ENCODE data around the gene RORC.
"Not testable (repeated sequence)": the region's sequence is repeated elsewhere in the genome, so short reads cannot be mapped to it uniquely, and the experiment has no call there.

RORC gene

GRCh38 chr1:151806170-151806569 lies 25.4 kb downstream of the RORC start:
- DNase-seq (ENCODE audit: low read depth in 2 of 2, low spot score in 1 of 2) = no peak

- no peak for DNase-seq (ENCODE audit: low read depth in 2 of 2, low spot score in 1 of 2)
Observed at GRCh38 chr1:151805066-151805820, 26.4 kb downstream of the RORC start, which contains the start of gene LINGO4. TSS of gene LINGO4 (minus strand) at chr1:151805419. CDS start at chr1:151802704, 2,715 bp downstream.

GRCh38 chr1:151803915-151804314 lies 27.7 kb downstream of the RORC start:
- DNase-seq (ENCODE audit: low read depth in 2 of 2, low spot score in 1 of 2) = no peak

- DNase-seq (ENCODE audit: low read depth in 2 of 2, low spot score in 1 of 2) = no peak
Observed at GRCh38 chr1:151803164-151803563, 28.4 kb downstream of the RORC start.

DNA sequence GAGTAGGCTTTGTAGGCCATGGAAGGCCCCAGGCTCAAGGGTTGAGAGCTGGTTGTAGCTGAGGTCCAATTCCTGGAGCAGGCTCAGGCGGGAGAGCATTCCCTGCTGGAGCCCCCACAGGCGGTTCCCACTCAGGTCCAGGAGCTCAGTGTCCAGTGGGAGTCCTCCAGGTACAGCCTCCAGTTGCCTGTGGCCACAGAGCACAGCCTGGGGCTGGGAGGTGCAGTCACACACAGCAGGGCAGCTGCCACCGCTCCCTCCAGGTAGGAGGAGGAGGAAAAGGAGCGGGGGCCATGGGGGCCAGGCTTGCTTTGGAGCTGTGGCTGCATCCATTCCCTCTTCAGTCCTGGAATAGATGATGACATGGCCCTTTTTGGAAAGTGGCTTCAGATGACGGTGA lies 29.2 kb downstream of the RORC start:
- DNase-seq (ENCODE audit: low read depth in 2 of 2, low spot score in 1 of 2) = no peak

- DNase-seq (ENCODE audit: low read depth in 2 of 2, low spot score in 1 of 2) = no peak
Observed at GRCh38 chr1:151801846-151802245, 29.8 kb downstream of the RORC start.

- DNase-seq (ENCODE audit: low read depth in 2 of 2, low spot score in 1 of 2) = no peak
Observed at GRCh38 chr1:151801310-151801820, 30.2 kb downstream of the RORC start.

DNA sequence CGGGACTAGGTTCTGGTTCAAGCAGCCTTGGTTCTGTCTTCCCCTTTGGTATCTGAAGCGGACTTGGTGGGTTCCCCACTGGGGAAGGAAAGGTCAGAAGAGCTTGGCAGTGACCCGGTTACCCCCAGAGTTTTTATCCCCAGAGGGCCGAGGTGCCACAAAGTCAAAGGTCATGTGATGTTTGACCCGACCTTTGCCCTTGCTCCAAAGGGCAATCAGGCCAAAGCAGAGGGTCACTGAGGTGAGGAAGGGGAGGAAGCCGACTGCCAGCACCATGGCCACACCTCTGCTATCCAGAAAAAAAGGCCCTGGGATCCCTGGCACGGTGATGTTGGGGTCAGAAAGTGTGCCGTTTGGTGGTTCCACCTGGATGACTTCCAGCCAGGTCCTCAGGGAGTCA lies 30.8 kb downstream of the RORC start:
- DNase-seq (ENCODE audit: low read depth in 2 of 2, low spot score in 1 of 2) = no peak

GRCh38 chr1:151799179-151800022 lies 32.2 kb downstream of the RORC start:
- DNase-seq (ENCODE audit: low read depth in 2 of 2, low spot score in 1 of 2) = no peak

GRCh38 chr1:151798571-151798970 lies 33.0 kb downstream of the RORC start:
- DNase-seq (ENCODE audit: low read depth in 2 of 2, low spot score in 1 of 2) = no peak

DNA sequence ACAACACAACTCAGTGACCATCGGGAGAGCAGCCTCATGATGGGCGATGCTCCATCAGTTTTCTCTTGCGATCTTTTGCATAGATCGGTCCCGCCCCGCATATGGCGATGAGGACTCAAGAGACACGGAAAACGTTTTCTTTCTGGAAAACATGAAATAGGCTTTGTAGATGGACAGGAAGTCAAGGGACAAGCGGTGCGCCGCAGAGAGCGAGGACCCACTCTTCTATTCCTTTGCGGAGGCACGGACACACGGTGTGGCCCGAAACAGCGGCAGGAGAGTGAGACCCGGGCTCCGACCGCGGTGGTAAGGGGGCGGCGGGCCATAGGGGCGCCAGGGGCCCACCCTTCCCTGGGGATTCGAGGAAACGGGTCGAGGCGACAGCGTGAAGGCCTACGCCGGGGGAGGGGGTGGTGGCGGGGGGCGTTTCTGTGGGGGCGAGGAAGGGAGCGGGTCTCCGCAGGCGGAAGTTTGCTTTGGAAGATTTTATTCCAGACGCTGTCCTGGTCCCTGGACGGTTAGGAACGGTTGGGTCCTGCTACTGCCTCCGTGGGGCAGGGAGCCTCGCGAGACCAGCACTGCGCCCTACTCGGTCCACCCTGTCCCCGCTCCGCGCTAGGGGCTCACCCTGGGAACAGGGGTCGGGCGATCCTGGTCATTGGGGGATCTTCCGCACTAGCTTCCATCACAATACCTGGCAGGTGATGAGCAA lies 40.5 kb downstream of the RORC start:
- DNase-seq (ENCODE audit: low read depth in 2 of 2, low spot score in 1 of 2) = no peak

DNA sequence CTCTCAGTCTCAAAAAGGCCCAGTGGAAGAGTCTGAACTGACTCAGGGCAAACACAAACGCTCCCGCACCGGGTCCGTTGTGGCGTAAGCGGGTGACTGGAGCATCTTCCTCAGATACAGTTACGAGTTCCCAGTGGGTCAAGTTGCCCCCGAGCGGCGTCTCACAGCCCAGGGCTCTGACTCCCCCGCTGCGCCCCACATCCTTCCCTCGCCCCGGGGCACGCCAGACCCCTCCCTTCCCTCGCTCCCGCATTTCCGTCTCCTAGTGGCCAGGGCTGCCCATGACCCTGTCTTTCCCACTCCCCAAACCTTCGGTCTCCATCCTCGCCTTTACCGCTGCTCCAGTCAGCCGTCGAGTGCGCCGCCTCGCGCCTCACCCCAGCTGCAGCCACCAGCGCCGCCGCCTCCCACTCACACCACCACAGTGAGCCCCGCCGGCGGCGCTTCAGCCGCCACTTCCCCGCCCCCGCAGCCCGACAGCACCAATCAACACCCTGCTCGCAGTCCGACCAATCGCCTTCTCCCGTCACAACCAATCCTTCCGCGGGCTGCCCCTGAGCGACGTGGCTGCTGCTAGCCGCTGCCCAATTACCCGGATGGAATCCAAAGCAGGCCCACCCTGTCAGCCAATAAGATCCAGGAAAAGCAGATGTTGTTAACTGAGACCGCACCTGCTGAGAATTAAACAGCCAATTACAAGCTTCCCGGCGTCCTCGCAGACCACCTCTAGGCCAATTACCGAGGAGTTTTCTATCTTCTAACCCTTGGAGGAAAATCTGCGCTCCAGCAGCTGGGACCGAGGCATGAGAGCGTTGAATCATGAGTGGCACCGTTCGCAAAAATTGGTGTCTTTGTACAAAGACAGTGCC lies 41.3 kb downstream of the RORC start, which contains the start of gene TDRKH:
TSS of gene TDRKH (minus strand) at position 430 of the 869 bp plus-strand sequence. CDS start 7,478 bp downstream, outside the sequence.
- peak; percentile 96 to 99 for DNase-seq (ENCODE audit: low read depth in 2 of 2, low spot score in 1 of 2)

GRCh38 chr1:151787689-151788088 lies 43.9 kb downstream of the RORC start:
- no peak for DNase-seq (ENCODE audit: low read depth in 2 of 2, low spot score in 1 of 2)

DNA sequence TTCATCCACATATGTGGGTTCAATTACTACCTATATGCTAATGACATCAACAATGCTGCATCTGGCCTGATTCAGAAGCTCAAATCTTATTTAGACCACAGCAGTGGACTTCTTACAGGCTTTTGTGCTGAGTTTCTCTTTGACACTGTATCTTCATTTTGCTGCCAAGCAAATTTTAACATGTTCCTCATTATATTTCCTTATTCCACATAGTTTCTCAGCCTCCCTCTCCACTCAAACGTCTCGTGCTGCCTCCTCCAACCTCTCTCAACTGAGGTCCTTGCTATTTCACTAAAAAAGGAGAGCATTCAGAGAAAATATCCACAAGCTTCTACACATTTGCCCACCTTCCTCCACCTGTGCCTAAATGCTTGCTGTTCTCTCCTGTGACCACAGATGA lies 47.8 kb downstream of the RORC start:
- no peak for DNase-seq (ENCODE audit: low read depth in 2 of 2, low spot score in 1 of 2)

DNA sequence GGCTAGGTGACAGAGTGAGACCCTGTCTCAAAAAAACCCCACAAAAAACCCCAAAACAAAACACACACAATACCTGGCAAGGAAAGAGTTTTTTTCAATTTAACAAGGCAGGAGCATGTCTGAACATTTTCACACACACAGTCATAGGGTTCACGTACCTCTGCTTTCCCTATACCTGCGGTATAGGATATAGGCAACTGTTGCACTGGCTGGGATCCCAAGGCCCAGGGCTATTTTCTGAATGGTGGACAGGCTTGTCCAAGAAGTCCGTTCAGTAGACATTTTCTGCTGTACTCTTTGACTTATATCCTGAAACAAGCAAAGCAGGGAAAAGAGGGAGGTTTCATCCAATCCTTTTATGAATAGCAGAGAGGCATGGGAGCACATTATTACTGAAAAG lies 48.9 kb downstream of the RORC start:
- no peak for DNase-seq (ENCODE audit: low read depth in 2 of 2, low spot score in 1 of 2)

DNA sequence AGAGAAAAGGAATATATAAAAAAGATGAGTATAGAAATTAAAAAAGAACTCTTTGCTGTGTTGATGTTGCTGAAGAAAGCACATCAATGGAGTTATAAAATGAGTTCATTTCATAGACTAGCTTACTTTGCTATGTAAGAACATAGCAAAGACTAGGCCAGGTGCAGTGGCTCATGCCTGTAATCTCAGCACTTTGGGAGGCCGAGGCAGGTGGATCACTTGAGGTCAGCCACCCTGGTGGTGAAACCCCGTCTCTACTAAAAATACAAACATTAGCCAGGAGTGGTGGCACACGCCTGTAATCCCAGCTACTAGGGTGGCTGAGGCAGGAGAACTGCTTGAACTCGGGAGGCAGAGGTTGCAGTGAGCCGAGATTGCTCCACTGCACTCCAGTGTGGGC lies 49.6 kb downstream of the RORC start:
- not testable (repeated sequence) for DNase-seq (ENCODE audit: low read depth in 2 of 2, low spot score in 1 of 2)

- not testable (repeated sequence) for DNase-seq (ENCODE audit: low read depth in 2 of 2, low spot score in 1 of 2)
Observed at GRCh38 chr1:151780736-151781135, 50.9 kb downstream of the RORC start.

GRCh38 chr1:151779852-151780251 lies 51.8 kb downstream of the RORC start:
- DNase-seq (ENCODE audit: low read depth in 2 of 2, low spot score in 1 of 2) = no peak

DNA sequence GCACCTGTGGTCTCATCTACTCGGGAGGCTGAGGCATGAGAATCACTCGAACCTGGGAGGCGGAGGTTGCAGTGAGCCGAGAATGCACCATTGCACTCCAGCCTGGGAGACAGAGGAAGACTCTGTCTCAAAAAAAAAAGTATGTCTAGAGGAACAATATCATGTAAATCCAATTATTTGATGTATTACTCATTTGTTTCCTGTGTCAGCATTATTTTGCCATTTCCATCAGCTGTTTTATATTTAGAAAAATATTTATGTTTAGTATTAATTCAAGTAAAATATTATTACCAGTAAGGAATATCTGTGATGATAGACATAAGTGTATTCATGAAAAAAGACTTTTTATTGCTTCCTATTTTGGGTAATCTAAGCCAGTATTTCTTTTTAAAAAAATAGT lies 54.3 kb downstream of the RORC start:
- DNase-seq (ENCODE audit: low read depth in 2 of 2, low spot score in 1 of 2) = no peak

DNA sequence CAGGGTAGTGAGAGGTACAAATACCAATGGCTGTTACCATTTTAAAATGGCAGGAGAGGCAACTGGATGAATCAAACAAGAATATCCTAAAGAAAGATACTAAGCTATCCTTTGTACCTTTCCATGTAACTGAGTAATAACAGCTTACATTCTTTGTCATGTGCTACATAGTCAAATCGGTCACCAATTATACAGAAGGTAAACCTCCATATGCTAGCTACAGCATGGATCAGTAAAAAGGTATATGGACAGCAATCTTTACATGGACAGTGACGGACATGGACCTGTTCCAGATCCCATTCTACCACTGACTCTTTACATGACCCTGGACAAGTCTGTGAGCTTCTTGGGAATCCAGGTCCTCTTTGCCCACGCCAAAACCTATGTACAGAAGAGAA lies 54.9 kb downstream of the RORC start:
- no peak for DNase-seq (ENCODE audit: low read depth in 2 of 2, low spot score in 1 of 2)

Measured in stimulated activated CD8-positive, alpha-beta memory T cell treated with anti-CD3 and anti-CD28 coated beads, Interleukin-4, amount 100 ng/mL, for 4 hours (primary cell).